ENCODE measurements around the gene BDH1. TPM values are rescaled to one million over a fixed set of nuclear protein-coding genes. Genes with fewer than 3 reads are reported as not detected.

Gene BDH1
- total and polyA plus RNA-seq, 2 of the 8 experiments (the other 6 are each of a cell fraction or from before 2014, with no cell fraction given), result 27.2 to 28.1 TPM

DNA sequence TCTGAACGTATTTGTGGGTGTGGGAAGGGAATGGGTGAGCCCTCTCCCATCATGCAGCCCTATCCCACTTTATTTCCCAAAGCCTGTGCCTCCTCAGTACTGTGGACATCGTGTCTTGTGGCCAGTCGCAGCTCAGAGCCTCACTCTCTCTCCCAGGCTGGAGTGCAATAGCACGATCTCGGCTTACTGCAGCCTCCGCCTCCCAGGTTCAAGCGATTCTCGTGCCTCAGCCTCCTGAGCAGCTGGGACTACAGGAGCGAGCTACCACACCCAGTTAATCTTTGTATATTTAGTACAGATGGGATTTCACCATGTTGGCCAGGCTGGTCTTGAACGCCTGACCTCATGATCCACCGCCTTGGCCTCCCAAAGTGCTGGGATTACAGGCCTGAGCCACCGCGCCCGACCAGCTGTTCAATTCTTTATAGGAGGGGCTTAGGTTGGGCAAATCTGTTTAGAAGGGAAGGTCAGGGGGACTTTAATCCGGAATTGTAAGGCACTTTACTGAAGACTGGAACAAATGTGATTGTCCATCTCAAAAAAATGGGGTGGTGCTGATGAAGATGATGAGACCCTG, 42.7 kb upstream of the BDH1 start:
- no peak overlapping the region for H3K56ac ChIP-seq (replicated peaks; ENCODE audit: insufficient read length, low read depth, low read length)
- H2AK5ac ChIP-seq (ENCODE audit: low read depth, low read length), result no peak overlapping the region
- POLR2A ChIA-PET (ENCODE audit: partially characterized antibody), result interaction anchor here (1.4 kb wide), 2 partner anchors 15 to 43 kb away, joined by 3 to 4 read pairs; partner anchors contain the start of gene BDH1

More for the DNA sequence above, 42.7 kb upstream of the BDH1 start:
- H2AFZ ChIP-seq (ENCODE audit: low read length), result no peak overlapping the region
- peaks cover 0 to 6% (median 2%) of the 10 kb centered on the region in 4 experiments; a peak in 2 of 7 replicates for H3K4me1 ChIP-seq (replicated peaks in 1 of 4; ENCODE audit: control insufficient read depth in 3 of 4, insufficient read depth in 4 of 4, low read length in 3 of 4)
- H3K4ac ChIP-seq (replicated peaks; ENCODE audit: insufficient read length, low read depth, low read length), result no peak overlapping the region
- no peak overlapping the region for H3K14ac ChIP-seq (ENCODE audit: insufficient read length)
- H3K23me2 ChIP-seq (ENCODE audit: low read depth, low read length), result no peaks in the 10 kb centered on the region
- DNase-seq (ENCODE audit: low read depth in 1 of 2, low spot score in 2 of 2) (no peak), FAIRE-seq (no peak)
- H2BK20ac ChIP-seq (ENCODE audit: low read length), result no peak overlapping the region
- H2BK12ac ChIP-seq (ENCODE audit: low read depth, low read length), result peak overlapping the region; percentile 35; the same call in 1 of the 2 replicates
- H4K5ac ChIP-seq (ENCODE audit: insufficient read length, low read depth, low read length), result no peak overlapping the region
- peaks cover 0 to 3% (median 0%) of the 10 kb centered on the region in 4 experiments; a peak in 2 of 8 replicates for H3K36me3 ChIP-seq (ENCODE audit: control insufficient read depth in 2 of 4, insufficient read depth in 4 of 4, low read length in 3 of 4)
- CTCF ChIA-PET (ENCODE audit: partially characterized antibody), result interaction anchor here (0.8 to 4.4 kb wide), 27 partner anchors 10 to 1011 kb away, joined by 3 to 42 read pairs (median 6); no protein-coding TSS in a partner anchor
- no peak overlapping the region for H4K91ac ChIP-seq (replicated peaks; ENCODE audit: insufficient read length, low read length)
- H2BK15ac ChIP-seq (ENCODE audit: low read length), result no peak overlapping the region
- no peaks in the 10 kb centered on the region for H3K79me1 ChIP-seq (ENCODE audit: low read depth, low read length)
- 92% methylated on average over 15 of the region's 15 CpGs; no CpG with 5 or more reads in 1 of the 2 experiments for WGBS, 2 experiments (ENCODE audit: extremely low coverage in 1 of 2, insufficient coverage in 1 of 2, insufficient read length in 1 of 2, insufficient replicate concordance in 2 of 2, low coverage in 1 of 2, low lambda C conversion rate in 2 of 2, missing lambda C conversion rate in 1 of 2)
- no peaks in the 10 kb centered on the region for H3K79me2 ChIP-seq (ENCODE audit: control insufficient read depth in 1 of 2, insufficient read depth in 2 of 2, low read length in 2 of 2)
- H3K27ac ChIP-seq (ENCODE audit: low read depth, low read length), result no peak overlapping the region
- no peak overlapping the region for H3K23ac ChIP-seq (ENCODE audit: insufficient read length)
- H3K4me3 ChIP-seq (ENCODE audit: extremely low read depth in 1 of 4, insufficient read depth in 2 of 4, low read depth in 3 of 4, low read length in 4 of 4), result no peak overlapping the region
- no peaks in the 10 kb centered on the region for H3K27me3 ChIP-seq (replicated peaks in 1 of 4; ENCODE audit: control insufficient read depth in 3 of 4, extremely low read depth in 1 of 4, insufficient read depth in 3 of 4, low read length in 3 of 4)
- H3K18ac ChIP-seq (ENCODE audit: extremely low read depth, low read length), result peak overlapping the region; percentile 68; the same call in 1 of the 2 replicates
- no peak overlapping the region for H3K4me2 ChIP-seq (ENCODE audit: insufficient read depth in 1 of 2, low read depth in 2 of 2, low read length in 2 of 2)
- no peak overlapping the region for H4K8ac ChIP-seq (ENCODE audit: extremely low read depth, insufficient read depth, low read length)
- H3K9ac ChIP-seq (replicated peaks in 1 of 4; ENCODE audit: extremely low read depth in 1 of 4, low read depth in 3 of 4, low read length in 3 of 4), result no peak overlapping the region
- peaks cover under 1 to 11% of the 10 kb centered on the region in 2 experiments; a peak in 2 of 4 replicates for H3K9me3 ChIP-seq (ENCODE audit: insufficient read depth in 2 of 2, low read depth in 1 of 2, low read length in 1 of 2)
- H4K20me1 ChIP-seq (replicated peaks in 1 of 2; ENCODE audit: control insufficient read depth in 1 of 2, insufficient read depth in 2 of 2, low read length in 2 of 2), result no peaks in the 10 kb centered on the region
- H2BK120ac ChIP-seq (replicated peaks; ENCODE audit: low read depth, low read length), result no peak overlapping the region
- TF ChIP-seq KDM5A (IDR thresholded peaks at IDR 0.05; ENCODE audit: low read length), result no peak
- no peak overlapping the region; the same call in 1 of the 2 replicates for H2BK5ac ChIP-seq (ENCODE audit: low read depth, low read length)
